PC-3 (cell line): Measurements from ENCODE around the gene CROT.
"Not testable (repeated sequence)": the region's sequence is repeated elsewhere in the genome, so short reads cannot be mapped to it uniquely, and the experiment has no call there.

ENCODE experiments used
- EZH2 ChIP-seq: fragments of 300-600 bp; sonication (generic); IDR thresholded peaks from one replicate; pipeline ENCODE4 v1.6.1; 2017; ENCODE audit warnings: antibody characterized with exemption, mild to moderate bottlenecking, low read length; ENCODE audit not compliant: unreplicated experiment
- EZH2phosphoT487 ChIP-seq: fragments of 300-600 bp; sonication (generic); IDR thresholded peaks from 2 replicates; pipeline ENCODE4 v1.6.1; 2018; ENCODE audit warnings: mild to moderate bottlenecking, antibody characterized with exemption, low read length, borderline replicate concordance
- TF ChIP-seq, protein P1 (sequence below): fragments of 300-600 bp; sonication (generic); conservative IDR thresholded peaks from 2 replicates; pipeline ENCODE4 v1.5.1; 2017; ENCODE audit warnings: antibody characterized with exemption, low read depth, mild to moderate bottlenecking, low read length

DNA sequence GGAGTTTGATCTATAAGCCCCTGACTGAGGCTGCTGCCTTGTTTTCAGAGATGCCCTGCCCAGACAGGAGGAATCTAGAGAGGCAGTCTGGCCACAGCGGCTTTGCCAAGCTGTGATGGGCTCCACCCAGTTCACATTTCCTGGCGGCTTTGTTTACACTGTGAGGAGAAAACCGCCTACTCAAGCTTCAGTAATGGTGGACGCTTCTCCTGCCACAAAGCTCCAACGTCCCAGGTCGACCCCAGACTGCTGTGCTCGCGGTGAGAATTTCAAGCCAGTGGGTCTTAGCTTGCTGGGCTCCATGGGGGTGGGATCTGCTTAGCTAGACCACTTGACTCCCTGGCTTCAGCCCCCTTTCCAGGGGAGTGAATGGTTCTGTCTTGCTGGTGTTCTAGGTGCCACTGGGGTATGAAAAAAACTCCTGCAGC is 26.3 kb upstream of the CROT start:
- TF ChIP-seq, protein P1, sequence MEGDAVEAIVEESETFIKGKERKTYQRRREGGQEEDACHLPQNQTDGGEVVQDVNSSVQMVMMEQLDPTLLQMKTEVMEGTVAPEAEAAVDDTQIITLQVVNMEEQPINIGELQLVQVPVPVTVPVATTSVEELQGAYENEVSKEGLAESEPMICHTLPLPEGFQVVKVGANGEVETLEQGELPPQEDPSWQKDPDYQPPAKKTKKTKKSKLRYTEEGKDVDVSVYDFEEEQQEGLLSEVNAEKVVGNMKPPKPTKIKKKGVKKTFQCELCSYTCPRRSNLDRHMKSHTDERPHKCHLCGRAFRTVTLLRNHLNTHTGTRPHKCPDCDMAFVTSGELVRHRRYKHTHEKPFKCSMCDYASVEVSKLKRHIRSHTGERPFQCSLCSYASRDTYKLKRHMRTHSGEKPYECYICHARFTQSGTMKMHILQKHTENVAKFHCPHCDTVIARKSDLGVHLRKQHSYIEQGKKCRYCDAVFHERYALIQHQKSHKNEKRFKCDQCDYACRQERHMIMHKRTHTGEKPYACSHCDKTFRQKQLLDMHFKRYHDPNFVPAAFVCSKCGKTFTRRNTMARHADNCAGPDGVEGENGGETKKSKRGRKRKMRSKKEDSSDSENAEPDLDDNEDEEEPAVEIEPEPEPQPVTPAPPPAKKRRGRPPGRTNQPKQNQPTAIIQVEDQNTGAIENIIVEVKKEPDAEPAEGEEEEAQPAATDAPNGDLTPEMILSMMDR: not testable (repeated sequence)
- not testable (repeated sequence) for TF ChIP-seq EZH2phosphoT487, EZH2
